Fibroblast of mammary gland (primary cell): ENCODE data around the gene C11orf24.
"Not testable (repeated sequence)": the region's sequence is repeated elsewhere in the genome, so short reads cannot be mapped to it uniquely, and the experiment has no call there.

Experiments
- DNase-seq: peaks from one replicate; pipeline ENCODE4 v3.0.0-alpha.2; 2010; ENCODE audit warnings: low read depth
- H3K4me3 ChIP-seq: 2 replicates; pipeline ENCODE4 v1.5.1; 2011; ENCODE audit warnings: low read depth, mild to moderate bottlenecking, low read length, moderate library complexity; ENCODE audit not compliant: control insufficient read depth
- CTCF ChIP-seq: conservative IDR thresholded peaks from 2 replicates; pipeline ENCODE4 v1.5.1; 2011; ENCODE audit warnings: low read depth, low read length, inconsistent platforms; ENCODE audit not compliant: control insufficient read depth, insufficient read depth

The C11orf24 gene

GRCh38 chr11:68303982-68304780 lies 32.4 kb upstream of the C11orf24 start:
- H3K4me3 ChIP-seq: no peak overlapping the region
- TF ChIP-seq CTCF: no peak
- no peak for DNase-seq

- no peak overlapping the region for H3K4me3 ChIP-seq
- DNase-seq: no peak
- no peak for TF ChIP-seq CTCF
Observed at GRCh38 chr11:68303083-68303482, 31.3 kb upstream of the C11orf24 start.

- DNase-seq: peak; percentile 65
- no peak overlapping the region for H3K4me3 ChIP-seq
- no peak for TF ChIP-seq CTCF
Observed at GRCh38 chr11:68302670-68303069, 30.9 kb upstream of the C11orf24 start.

GRCh38 chr11:68302256-68302655 lies 30.5 kb upstream of the C11orf24 start:
- no peak for TF ChIP-seq CTCF
- no peak for DNase-seq
- no peak overlapping the region for H3K4me3 ChIP-seq

- no peak for DNase-seq
- no peak for TF ChIP-seq CTCF
- H3K4me3 ChIP-seq: no peak overlapping the region
Observed at GRCh38 chr11:68300076-68300830, 28.5 kb upstream of the C11orf24 start.

GRCh38 chr11:68299517-68299879 lies 27.7 kb upstream of the C11orf24 start:
- DNase-seq, H3K4me3 ChIP-seq: not testable (repeated sequence)
